ENCODE data around the gene PPL. TPM values are rescaled to one million over a fixed set of nuclear protein-coding genes. Genes with fewer than 3 reads are reported as not detected.

The PPL gene
- total and polyA plus RNA-seq, 2 experiments from 2014 or later, result 8.4 to 10.8 TPM

GRCh38 chr16:4865231-4865860 lies 71.6 kb downstream of the PPL start:
- Histone ChIP-seq H3K4me3 (no peak overlapping the region), H3K27me3 (no peaks in the 10 kb centered on the region), H3K36me3 (peaks cover 26% of the 10 kb centered on the region), H3K4me1 (ENCODE audit: low read depth) (no peaks in the 10 kb centered on the region), H3K27ac (no peak overlapping the region), H3K9me3 (ENCODE audit: low read depth) (no peaks in the 10 kb centered on the region)
- no peak for DNase-seq (ENCODE audit: low read depth in 1 of 2, low spot score in 1 of 2)
- no peak for TF ChIP-seq CTCF (IDR thresholded peaks at IDR 0.05; ENCODE audit: low read depth, low read length)

GRCh38 chr16:4864728-4865127 lies 72.2 kb downstream of the PPL start:
- no peak overlapping the region for H3K27ac ChIP-seq
- no peaks in the 10 kb centered on the region for H3K27me3 ChIP-seq
- peaks cover 30% of the 10 kb centered on the region for H3K36me3 ChIP-seq
- H3K4me3 ChIP-seq, result no peak overlapping the region
- H3K4me1 ChIP-seq (ENCODE audit: low read depth), result no peaks in the 10 kb centered on the region
- no peaks in the 10 kb centered on the region for H3K9me3 ChIP-seq (ENCODE audit: low read depth)
- no peak for DNase-seq (ENCODE audit: low read depth in 1 of 2, low spot score in 1 of 2)
- no peak for TF ChIP-seq CTCF (IDR thresholded peaks at IDR 0.05; ENCODE audit: low read depth, low read length)

GRCh38 chr16:4862639-4863038 lies 74.3 kb downstream of the PPL start:
- peaks cover 50% of the 10 kb centered on the region for H3K36me3 ChIP-seq
- no peak for DNase-seq (ENCODE audit: low read depth in 1 of 2, low spot score in 1 of 2)

GRCh38 chr16:4860727-4861342 lies 76.1 kb downstream of the PPL start:
- DNase-seq (ENCODE audit: low read depth in 1 of 2, low spot score in 1 of 2), result no peak
- Histone ChIP-seq H3K27me3 (no peaks in the 10 kb centered on the region), H3K9me3 (ENCODE audit: low read depth) (no peaks in the 10 kb centered on the region), H3K27ac (no peak overlapping the region), H3K4me3 (no peak overlapping the region), H3K4me1 (ENCODE audit: low read depth) (no peaks in the 10 kb centered on the region), H3K36me3 (peaks cover 61% of the 10 kb centered on the region)
- no peak for TF ChIP-seq CTCF (IDR thresholded peaks at IDR 0.05; ENCODE audit: low read depth, low read length)

More at GRCh38 chr16:4862639-4863038, 74.3 kb downstream of the PPL start:
- Histone ChIP-seq H3K27ac (no peak overlapping the region), H3K4me1 (ENCODE audit: low read depth) (no peaks in the 10 kb centered on the region), H3K4me3 (no peak overlapping the region), H3K27me3 (no peaks in the 10 kb centered on the region), H3K9me3 (ENCODE audit: low read depth) (no peaks in the 10 kb centered on the region)
- no peak for TF ChIP-seq CTCF (IDR thresholded peaks at IDR 0.05; ENCODE audit: low read depth, low read length)

- Histone ChIP-seq H3K9me3 (ENCODE audit: low read depth) (no peaks in the 10 kb centered on the region), H3K36me3 (peaks cover 67% of the 10 kb centered on the region), H3K4me3 (no peak overlapping the region), H3K27ac (no peak overlapping the region), H3K27me3 (no peaks in the 10 kb centered on the region), H3K4me1 (ENCODE audit: low read depth) (no peaks in the 10 kb centered on the region)
- peak in 1 of 2 donors; percentile 14 for DNase-seq (ENCODE audit: low read depth in 1 of 2, low spot score in 1 of 2)
- no peak for TF ChIP-seq CTCF (IDR thresholded peaks at IDR 0.05; ENCODE audit: low read depth, low read length)
These were observed 77.1 kb downstream of the PPL start for GRCh38 chr16:4859900-4860255.
